Keratinocyte (primary cell): ENCODE measurements around the gene IHH.

Experiments
- EZH2 ChIP-seq: IDR thresholded peaks from one replicate; pipeline ENCODE4 v1.6.1; 2012; ENCODE audit warnings: inconsistent platforms, mild to moderate bottlenecking, low read length, moderate library complexity
- TF ChIP-seq, protein P1 (sequence below), 3 experiments: IDR thresholded peaks in 1 of 3; conservative IDR thresholded peaks in 1 of 3; optimal IDR thresholded peaks in 1 of 3; 2 replicates in 2 of 3; 3 replicates in 1 of 3; pipeline versions ENCODE3 to v1.5.1; 2011; ENCODE audit warnings: low read length in 3 of 3, mild to moderate bottlenecking in 3 of 3, moderate library complexity in 2 of 3, control low read depth in 1 of 3, inconsistent platforms in 1 of 3; ENCODE audit not compliant: insufficient read depth in 2 of 3; ENCODE audit errors: extremely low read depth in 1 of 3

DNA sequence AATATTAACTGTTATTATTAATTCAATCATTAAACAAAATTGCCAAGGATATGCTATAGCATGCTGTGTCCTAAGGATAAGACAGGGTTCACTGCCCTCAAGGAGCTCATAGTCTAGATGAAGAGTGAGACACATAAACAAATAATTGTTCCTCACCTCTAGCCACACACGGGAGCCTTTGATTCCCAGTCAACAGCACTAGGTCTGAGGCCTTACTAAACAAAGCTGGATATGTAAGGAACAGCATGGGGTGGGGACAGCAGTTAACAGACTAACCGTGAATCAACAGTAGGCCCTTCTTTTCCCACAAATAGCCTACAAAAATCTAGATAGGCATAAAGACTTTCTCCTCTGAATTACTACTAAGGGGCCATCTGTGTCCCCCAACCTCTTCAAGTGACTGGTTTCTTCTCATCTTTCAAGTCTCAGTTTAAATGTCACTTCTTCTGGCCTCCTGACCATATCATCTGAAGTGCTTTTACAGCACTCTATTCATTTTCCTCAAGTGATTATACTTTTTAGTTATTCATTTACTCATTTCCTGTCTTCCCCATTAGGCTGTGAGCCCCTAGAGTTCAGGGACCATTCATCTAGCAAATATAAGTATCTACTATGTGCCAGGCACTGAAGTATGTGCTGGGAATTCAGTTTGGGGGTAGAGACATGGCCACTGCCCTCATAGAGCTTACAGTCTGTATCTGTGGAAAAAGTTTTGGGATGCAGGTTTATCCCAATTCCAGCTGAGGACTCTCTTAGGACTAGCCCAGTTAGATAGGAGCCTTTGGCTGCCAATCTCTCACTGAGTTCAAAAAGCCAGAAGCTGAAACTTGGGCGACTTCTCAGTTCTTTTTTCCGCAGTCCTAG lies 29.9 kb upstream of the IHH start:
- TF ChIP-seq, protein P1, sequence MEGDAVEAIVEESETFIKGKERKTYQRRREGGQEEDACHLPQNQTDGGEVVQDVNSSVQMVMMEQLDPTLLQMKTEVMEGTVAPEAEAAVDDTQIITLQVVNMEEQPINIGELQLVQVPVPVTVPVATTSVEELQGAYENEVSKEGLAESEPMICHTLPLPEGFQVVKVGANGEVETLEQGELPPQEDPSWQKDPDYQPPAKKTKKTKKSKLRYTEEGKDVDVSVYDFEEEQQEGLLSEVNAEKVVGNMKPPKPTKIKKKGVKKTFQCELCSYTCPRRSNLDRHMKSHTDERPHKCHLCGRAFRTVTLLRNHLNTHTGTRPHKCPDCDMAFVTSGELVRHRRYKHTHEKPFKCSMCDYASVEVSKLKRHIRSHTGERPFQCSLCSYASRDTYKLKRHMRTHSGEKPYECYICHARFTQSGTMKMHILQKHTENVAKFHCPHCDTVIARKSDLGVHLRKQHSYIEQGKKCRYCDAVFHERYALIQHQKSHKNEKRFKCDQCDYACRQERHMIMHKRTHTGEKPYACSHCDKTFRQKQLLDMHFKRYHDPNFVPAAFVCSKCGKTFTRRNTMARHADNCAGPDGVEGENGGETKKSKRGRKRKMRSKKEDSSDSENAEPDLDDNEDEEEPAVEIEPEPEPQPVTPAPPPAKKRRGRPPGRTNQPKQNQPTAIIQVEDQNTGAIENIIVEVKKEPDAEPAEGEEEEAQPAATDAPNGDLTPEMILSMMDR (optimal IDR thresholded peaks at IDR 0.05 in 1 of 3, IDR thresholded peaks at IDR 0.05 in 1 of 3, conservative IDR thresholded peaks at IDR 0.05 in 1 of 3; ENCODE audit: extremely low read depth in 1 of 3, insufficient read depth in 2 of 3, low read length in 3 of 3) = no peak
- TF ChIP-seq EZH2 = no peak
